IMR-90 (cell line): Measurements from ENCODE around the gene TLR10. TPM values are rescaled to one million over a fixed set of nuclear protein-coding genes. Genes with fewer than 3 reads are reported as not detected.
"Not testable (repeated sequence)": the region's sequence is repeated elsewhere in the genome, so short reads cannot be mapped to it uniquely, and the experiment has no call there.

ENCODE experiments used
- ATAC-seq: fragments of 200-7000 bp; cut with Tn5 transposase; 2 replicates; pipeline ENCODE4 v1.9.1; 2020; ENCODE audit warnings: low read depth, mild to moderate bottlenecking, moderate library complexity
- BruUV-seq: library from RNA; stranded (reverse); fragments of 400-500 nt; replicated peaks from 2 replicates; lab custom pipeline; 2021; lab: Mats Ljungman, UMichigan
- CTCF ChIA-PET: fragments of 300-600 bp; formaldehyde crosslinking; extraction: SDS; loops from one replicate; lab custom pipeline; 2021; ENCODE audit warnings: antibody characterized with exemption; lab: Yijun Ruan, JAX
- POLR2A ChIA-PET: fragments of 300-600 bp; sonication (Branson Sonifier 250); formaldehyde crosslinking; loops from one replicate; lab custom pipeline; 2022; ENCODE audit warnings: antibody characterized with exemption; ENCODE audit not compliant: unreplicated experiment; lab: Charles Lee
- DNase-seq: peaks from one replicate; pipeline ENCODE4 v3.0.0; 2013
- H2AFZ ChIP-seq: replicated peaks from 2 replicates; pipeline ENCODE3; 2013; ENCODE audit warnings: low read length, mild to moderate bottlenecking; ENCODE audit not compliant: poor library complexity
- H2AK5ac ChIP-seq: 2 replicates; pipeline ENCODE4 v1.6.1; 2013; ENCODE audit warnings: low read depth, low read length, inconsistent platforms
- H2AK9ac ChIP-seq: replicated peaks from 2 replicates; pipeline ENCODE3; 2013; ENCODE audit warnings: mild to moderate bottlenecking, low read depth, low read length, moderate library complexity; ENCODE audit not compliant: poor library complexity
- H2BK120ac ChIP-seq: 2 replicates; pipeline ENCODE4 v1.6.1; 2013; ENCODE audit warnings: low read depth, low read length, inconsistent platforms
- H2BK15ac ChIP-seq: 3 replicates; pipeline ENCODE4 v1.6.1; 2013; ENCODE audit warnings: low read depth, low read length, inconsistent platforms
- H2BK20ac ChIP-seq: 2 replicates; pipeline ENCODE4 v1.6.1; 2013; ENCODE audit warnings: low read depth, mild to moderate bottlenecking, inconsistent platforms, low read length, moderate library complexity
- H2BK5ac ChIP-seq: 2 replicates; pipeline ENCODE4 v1.6.1; 2013; ENCODE audit warnings: mild to moderate bottlenecking, low read depth, low read length, inconsistent platforms; ENCODE audit not compliant: poor library complexity, severe bottlenecking
- H3K14ac ChIP-seq: replicated peaks from 2 replicates; pipeline ENCODE4 v1.6.1; 2013; ENCODE audit warnings: low read depth, low read length, inconsistent platforms
- H3K18ac ChIP-seq: 2 replicates; pipeline ENCODE4 v1.6.1; 2013; ENCODE audit warnings: low read depth, low read length, control low read depth
- H3K23ac ChIP-seq: 2 replicates; pipeline ENCODE4 v1.6.1; 2013; ENCODE audit warnings: low read depth, low read length, inconsistent platforms
- H3K27ac ChIP-seq: 2 replicates; pipeline ENCODE4 v1.5.1; 2013; ENCODE audit warnings: mild to moderate bottlenecking, control low read depth, low read length; ENCODE audit not compliant: insufficient read depth
- H3K27me3 ChIP-seq: 2 replicates; pipeline ENCODE4 v1.6.1; 2013; ENCODE audit warnings: low read length; ENCODE audit not compliant: control insufficient read depth, insufficient read depth
- H3K36me3 ChIP-seq: 2 replicates; pipeline ENCODE4 v1.6.1; 2013; ENCODE audit warnings: low read length, mixed read lengths; ENCODE audit not compliant: control insufficient read depth, insufficient read depth
- H3K4ac ChIP-seq: 2 replicates; pipeline ENCODE4 v1.6.1; 2013; ENCODE audit warnings: low read depth, low read length, inconsistent platforms
- H3K4me1 ChIP-seq: 2 replicates; pipeline ENCODE4 v1.6.1; 2013; ENCODE audit warnings: low read length, mixed read lengths; ENCODE audit not compliant: control insufficient read depth, insufficient read depth
- H3K4me2 ChIP-seq: 2 replicates; pipeline ENCODE4 v1.6.1; 2013; ENCODE audit warnings: low read depth, mild to moderate bottlenecking, control low read depth, low read length, moderate library complexity
- H3K4me3 ChIP-seq: 2 replicates; pipeline ENCODE4 v1.5.1; 2013; ENCODE audit warnings: low read depth, mild to moderate bottlenecking, control low read depth, low read length, moderate library complexity; ENCODE audit not compliant: insufficient read depth
- H3K56ac ChIP-seq: 2 replicates; pipeline ENCODE4 v1.6.1; 2013; ENCODE audit warnings: low read length, inconsistent platforms; ENCODE audit not compliant: insufficient read depth; ENCODE audit errors: extremely low read depth
- H3K79me1 ChIP-seq, 2 experiments: 2 replicates each; pipeline ENCODE4 v1.6.1; 2013; ENCODE audit warnings: low read length in 2 of 2, inconsistent platforms in 1 of 2, low read depth in 1 of 2
- H3K9ac ChIP-seq: 2 replicates; pipeline ENCODE4 v1.6.1; 2013; ENCODE audit warnings: low read depth, low read length, control low read depth
- H3K9me1 ChIP-seq: 2 replicates; pipeline ENCODE4 v1.6.1; 2013; ENCODE audit warnings: low read length, inconsistent platforms; ENCODE audit not compliant: insufficient read depth
- H3K9me3 ChIP-seq: 2 replicates; pipeline ENCODE4 v1.6.1; 2013; ENCODE audit warnings: low read length; ENCODE audit not compliant: control insufficient read depth, insufficient read depth
- H4K20me1 ChIP-seq: 2 replicates; pipeline ENCODE4 v1.6.1; 2013; ENCODE audit warnings: low read length, inconsistent platforms; ENCODE audit not compliant: insufficient read depth
- H4K5ac ChIP-seq: 2 replicates; pipeline ENCODE4 v1.6.1; 2013; ENCODE audit warnings: mild to moderate bottlenecking, low read depth, low read length, control low read depth
- H4K8ac ChIP-seq, 2 experiments: 2 replicates each; pipeline ENCODE4 v1.6.1; 2013; ENCODE audit warnings: low read depth in 2 of 2, low read length in 2 of 2, control low read depth in 1 of 2, inconsistent platforms in 1 of 2
- H4K91ac ChIP-seq: 2 replicates; pipeline ENCODE4 v1.6.1; 2013; ENCODE audit warnings: low read depth, low read length, inconsistent platforms; ENCODE audit not compliant: insufficient read depth
- BHLHE40 ChIP-seq: fragments of 150-350 bp; IDR thresholded peaks from 2 replicates; pipeline ENCODE4 v1.6.1; 2016; ENCODE audit warnings: mild to moderate bottlenecking, low read depth, low read length
- CTCF ChIP-seq: conservative IDR thresholded peaks from 2 replicates; pipeline ENCODE4 v1.5.1; 2012; ENCODE audit warnings: mild to moderate bottlenecking, low read depth, low read length, improper control_type of control experiment
- MXI1 ChIP-seq: IDR thresholded peaks from 2 replicates; pipeline ENCODE4 v1.6.1; 2012; ENCODE audit warnings: low read depth, mild to moderate bottlenecking, low read length, moderate library complexity, borderline replicate concordance
- NFE2L2 ChIP-seq: fragments of 150-350 bp; IDR thresholded peaks from 2 replicates; pipeline ENCODE4 v1.6.1; 2016; ENCODE audit warnings: low read depth, mild to moderate bottlenecking, low read length
- WGBS, 2 experiments: methylation state at CpG; one replicate each; pipeline versions ENCODE4 v1.1.5 to v1.1.7; 2013; ENCODE audit warnings: missing lambda C conversion rate in 2 of 2; ENCODE audit not compliant: insufficient read length in 1 of 2; ENCODE audit errors: extremely low coverage in 2 of 2; 5-methylcytosine and 5-hydroxymethylcytosine counted together
- dilution Hi-C: fragments of 300-500 bp; cut with HindIII; formaldehyde crosslinking; loops from one replicate; pipeline ENCODE4 v1.14.3; 2018; ENCODE audit warnings: low sequenced_read_pairs; ENCODE audit not compliant: unreplicated experiment
- in situ Hi-C: fragments of 300-500 bp; cut with MboI; formaldehyde crosslinking; loops from 3 replicates; pipeline ENCODE4 v1.14.3; 2019; ENCODE audit warnings: low sequenced_read_pairs, inconsistent platforms, mixed read lengths
- intact Hi-C: fragments of 100-400 bp; cut with micrococcal nuclease; formaldehyde crosslinking; loops from 2 replicates; pipeline ENCODE4 v1.10.0; 2022
- polyA plus RNA-seq, 3 experiments: library from polyadenylated mRNA; depleted of rRNA; stranded (reverse); fragments of >200 nt; gene quantifications; 2 replicates each; pipeline ENCODE4 v1.2.3, GENCODE V29; 2012; ENCODE audit warnings: low replicate concordance in 1 of 3
- total RNA-seq: library from RNA; depleted of rRNA; stranded (reverse); fragments of >200 nt; gene quantifications from 2 replicates; pipeline ENCODE4 v1.2.3, GENCODE V29; 2012
- TF ChIP-seq, protein P1 (sequence below): fragments of 150-350 bp; IDR thresholded peaks from 2 replicates; pipeline ENCODE4 v1.6.1; 2016; ENCODE audit warnings: low read depth, mild to moderate bottlenecking, low read length, moderate library complexity, borderline replicate concordance

TLR10 gene
- total and polyA plus RNA-seq, 2 of the 4 experiments (the other 2 are of a cell fraction) = not detected

DNA sequence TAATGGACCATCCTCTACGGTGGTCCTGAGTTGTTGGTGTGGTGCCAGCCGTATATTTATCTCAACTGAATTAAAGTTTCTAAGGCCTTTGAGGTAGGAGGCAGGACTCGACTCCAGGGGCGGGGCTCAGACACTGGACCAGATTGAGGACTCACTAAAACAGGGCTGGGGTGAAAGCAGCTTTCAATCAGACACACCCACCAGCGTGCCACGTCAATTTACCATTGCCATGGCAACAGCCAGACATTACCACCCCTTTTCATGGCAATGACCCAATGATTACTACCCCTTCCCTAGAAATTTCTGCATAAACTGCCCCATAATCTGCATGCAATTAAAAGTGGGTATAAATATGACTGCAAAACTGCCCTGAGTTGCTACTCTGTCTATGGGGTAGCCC is 28.5 kb upstream of the TLR10 start:
- in situ Hi-C loops (no loop called here), intact Hi-C loops (no loop called here), dilution Hi-C loops (no loop called here)
- H2BK5ac ChIP-seq = no peak overlapping the region
- no peak overlapping the region for H2BK120ac ChIP-seq
- H2AK9ac ChIP-seq = no peak overlapping the region
- no peaks in the 10 kb centered on the region for H3K9me1 ChIP-seq
- H2BK20ac ChIP-seq = no peak overlapping the region
- ChIA-PET POLR2A (no interaction called here), CTCF (no interaction called here)
- H4K5ac ChIP-seq = no peak overlapping the region
- DNase-seq (no peak), ATAC-seq (no peak)
- no peaks in the 10 kb centered on the region for H3K79me1 ChIP-seq
- peaks cover 3% of the 10 kb centered on the region; the same call in 1 of the 2 replicates for H3K9me3 ChIP-seq
- no peak overlapping the region for H4K91ac ChIP-seq
- WGBS, 2 experiments = 80% methylated on average over 2 of the region's 6 CpGs; no CpG with 5 or more reads in 1 of the 2 experiments
- no peak overlapping the region for H3K56ac ChIP-seq
- BruUV-seq = no TSS peak
- no peak overlapping the region for H2AFZ ChIP-seq
- no peak overlapping the region for H4K8ac ChIP-seq
- TF ChIP-seq, protein P1, sequence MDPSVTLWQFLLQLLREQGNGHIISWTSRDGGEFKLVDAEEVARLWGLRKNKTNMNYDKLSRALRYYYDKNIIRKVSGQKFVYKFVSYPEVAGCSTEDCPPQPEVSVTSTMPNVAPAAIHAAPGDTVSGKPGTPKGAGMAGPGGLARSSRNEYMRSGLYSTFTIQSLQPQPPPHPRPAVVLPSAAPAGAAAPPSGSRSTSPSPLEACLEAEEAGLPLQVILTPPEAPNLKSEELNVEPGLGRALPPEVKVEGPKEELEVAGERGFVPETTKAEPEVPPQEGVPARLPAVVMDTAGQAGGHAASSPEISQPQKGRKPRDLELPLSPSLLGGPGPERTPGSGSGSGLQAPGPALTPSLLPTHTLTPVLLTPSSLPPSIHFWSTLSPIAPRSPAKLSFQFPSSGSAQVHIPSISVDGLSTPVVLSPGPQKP = no peak
- no peak for TF ChIP-seq MXI1
- TF ChIP-seq CTCF = no peak
- no peak for TF ChIP-seq NFE2L2
- no peak for TF ChIP-seq BHLHE40
- H2BK15ac ChIP-seq = no peak overlapping the region
- H3K27me3 ChIP-seq = no peaks in the 10 kb centered on the region
- H3K23ac ChIP-seq = no peak overlapping the region
- H4K20me1 ChIP-seq = no peaks in the 10 kb centered on the region
- H3K4ac ChIP-seq = no peak overlapping the region
- H2AK5ac ChIP-seq = no peak overlapping the region
- peaks cover 4% of the 10 kb centered on the region; the same call in 1 of the 2 replicates for H3K4me1 ChIP-seq
- no peak overlapping the region for H3K4me3 ChIP-seq
- H3K14ac ChIP-seq = no peak overlapping the region
- no peaks in the 10 kb centered on the region for H3K36me3 ChIP-seq
- H3K4me2 ChIP-seq = no peak overlapping the region
- no peak overlapping the region for H3K18ac ChIP-seq
- no peak overlapping the region for H3K27ac ChIP-seq
- H3K9ac ChIP-seq = no peak overlapping the region

- H3K79me1 ChIP-seq, H2AFZ ChIP-seq, H3K4ac ChIP-seq, H3K56ac ChIP-seq, H3K27ac ChIP-seq, H3K4me2 ChIP-seq, ATAC-seq, H2AK5ac ChIP-seq, H4K8ac ChIP-seq, intact Hi-C loops, POLR2A ChIA-PET, CTCF ChIA-PET, H4K91ac ChIP-seq, H3K4me3 ChIP-seq, H2BK5ac ChIP-seq, DNase-seq, H3K14ac ChIP-seq, H4K5ac ChIP-seq, in situ Hi-C loops, H4K20me1 ChIP-seq, H3K9me1 ChIP-seq, H3K27me3 ChIP-seq, H3K9ac ChIP-seq, H2BK15ac ChIP-seq, H2BK20ac ChIP-seq, BruUV-seq, H2BK120ac ChIP-seq, H3K23ac ChIP-seq, H3K18ac ChIP-seq, H3K36me3 ChIP-seq, H3K4me1 ChIP-seq, H2AK9ac ChIP-seq, dilution Hi-C loops, H3K9me3 ChIP-seq: not testable (repeated sequence)
- WGBS, 2 experiments = 90% methylated on average over 4 of the region's 29 CpGs; no CpG with 5 or more reads in 1 of the 2 experiments
Measured at GRCh38 chr4:38807462-38807861, 24.7 kb upstream of the TLR10 start.
